ENCODE data around the gene BOLL. TPM values are rescaled to one million over a fixed set of nuclear protein-coding genes. Genes with fewer than 3 reads are reported as not detected.
"Not testable (repeated sequence)": the region's sequence is repeated elsewhere in the genome, so short reads cannot be mapped to it uniquely, and the experiment has no call there.

Gene BOLL
- polyA plus RNA-seq, 4 donors: 0.20 TPM; not detected in 3

DNA sequence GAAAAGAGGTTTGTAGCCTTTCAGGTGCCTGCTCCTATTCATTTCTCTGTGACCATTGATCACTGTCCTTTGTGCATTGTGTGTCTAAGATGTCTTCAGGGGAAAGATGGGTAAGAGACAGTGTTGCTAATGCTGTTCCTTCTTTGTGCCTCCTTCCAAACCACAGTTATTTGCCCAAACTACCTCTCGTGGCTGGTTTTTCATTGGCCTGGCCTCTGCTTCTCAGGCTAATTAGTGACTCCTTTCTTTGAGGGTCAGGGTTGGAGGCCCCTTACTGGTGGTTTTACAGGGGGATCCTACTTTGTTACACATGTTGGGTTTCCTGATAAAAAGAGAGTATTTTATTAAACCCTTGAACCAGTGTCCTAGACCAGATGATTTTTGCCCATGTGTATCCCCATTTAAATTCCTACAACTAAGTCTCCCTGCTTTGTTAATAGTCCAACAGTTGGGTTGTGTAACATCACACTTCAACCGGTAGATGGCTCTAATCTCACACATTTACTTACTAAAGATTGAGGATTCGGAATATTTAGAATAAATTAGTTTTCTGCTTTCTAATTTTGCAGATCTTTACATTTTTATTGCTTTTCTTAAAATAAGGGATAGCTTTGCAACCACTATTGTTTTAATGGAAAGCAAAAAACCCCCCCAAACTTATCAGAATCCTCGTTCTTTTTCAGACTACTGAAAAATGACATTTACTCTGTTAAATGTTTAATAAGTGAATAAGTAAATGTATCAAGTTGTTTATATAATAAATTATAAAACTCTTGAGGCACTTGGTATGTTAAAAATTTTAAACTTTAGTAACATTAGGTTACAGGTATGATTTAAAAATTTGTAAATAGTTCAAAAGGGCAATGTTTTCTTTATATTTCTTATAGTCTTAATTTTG is 77.6 kb downstream of the BOLL start:
- no peak for DNase-seq (ENCODE audit: low read depth in 4 of 4, low spot score in 3 of 4)

DNA sequence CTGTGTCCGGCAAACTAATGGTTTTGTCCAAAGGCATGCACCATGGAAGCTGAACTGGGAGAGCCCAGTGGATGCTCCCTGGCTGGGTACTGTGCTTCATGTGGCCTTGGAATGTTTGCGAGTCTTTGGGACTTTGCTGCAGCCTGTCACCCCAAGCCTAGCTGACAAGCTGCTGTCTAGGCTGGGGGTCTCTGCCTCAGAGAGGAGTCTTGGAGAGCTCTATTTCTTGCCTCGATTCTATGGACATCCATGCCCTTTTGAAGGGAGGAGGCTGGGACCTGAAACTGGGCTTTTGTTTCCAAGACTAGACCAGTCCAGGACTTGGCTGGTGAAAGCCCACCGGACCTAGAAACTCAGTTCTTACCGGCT is 78.3 kb downstream of the BOLL start:
- no peak for DNase-seq (ENCODE audit: low read depth in 4 of 4, low spot score in 3 of 4)

DNA sequence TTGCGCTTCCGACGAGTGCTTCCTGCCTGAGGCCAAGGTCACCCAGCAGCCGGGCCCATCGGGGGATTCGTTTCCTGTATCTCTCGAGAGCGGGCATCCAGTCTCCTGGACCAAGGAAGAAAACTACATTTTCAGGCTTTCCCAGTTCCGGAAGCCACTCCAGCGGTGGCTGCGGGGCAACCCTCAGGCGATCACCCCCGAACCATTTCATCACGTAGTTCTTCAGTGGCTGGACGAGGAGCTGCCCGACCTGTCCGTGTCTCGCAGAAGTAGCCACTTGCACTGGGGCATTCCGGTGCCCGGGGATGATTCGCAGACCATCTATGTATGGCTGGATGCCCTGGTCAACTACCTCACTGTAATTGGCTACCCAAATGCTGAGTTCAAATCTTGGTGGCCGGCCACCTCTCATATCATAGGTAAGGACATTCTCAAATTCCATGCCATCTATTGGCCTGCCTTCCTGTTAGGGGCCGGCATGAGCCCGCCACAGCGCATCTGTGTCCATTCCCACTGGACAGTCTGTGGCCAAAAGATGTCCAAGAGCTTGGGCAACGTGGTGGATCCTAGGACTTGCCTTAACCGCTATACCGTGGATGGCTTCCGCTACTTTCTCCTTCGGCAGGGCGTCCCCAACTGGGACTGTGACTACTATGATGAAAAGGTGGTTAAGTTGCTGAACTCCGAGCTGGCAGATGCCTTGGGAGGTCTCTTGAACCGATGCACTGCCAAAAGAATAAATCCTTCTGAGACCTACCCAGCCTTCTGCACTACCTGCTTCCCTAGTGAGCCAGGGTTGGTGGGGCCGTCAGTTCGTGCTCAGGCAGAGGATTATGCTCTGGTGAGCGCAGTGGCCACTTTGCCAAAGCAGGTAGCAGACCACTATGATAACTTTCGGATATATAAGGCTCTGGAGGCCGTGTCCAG is 78.9 kb downstream of the BOLL start:
- DNase-seq (ENCODE audit: low read depth in 4 of 4, low spot score in 3 of 4): no peak

DNA sequence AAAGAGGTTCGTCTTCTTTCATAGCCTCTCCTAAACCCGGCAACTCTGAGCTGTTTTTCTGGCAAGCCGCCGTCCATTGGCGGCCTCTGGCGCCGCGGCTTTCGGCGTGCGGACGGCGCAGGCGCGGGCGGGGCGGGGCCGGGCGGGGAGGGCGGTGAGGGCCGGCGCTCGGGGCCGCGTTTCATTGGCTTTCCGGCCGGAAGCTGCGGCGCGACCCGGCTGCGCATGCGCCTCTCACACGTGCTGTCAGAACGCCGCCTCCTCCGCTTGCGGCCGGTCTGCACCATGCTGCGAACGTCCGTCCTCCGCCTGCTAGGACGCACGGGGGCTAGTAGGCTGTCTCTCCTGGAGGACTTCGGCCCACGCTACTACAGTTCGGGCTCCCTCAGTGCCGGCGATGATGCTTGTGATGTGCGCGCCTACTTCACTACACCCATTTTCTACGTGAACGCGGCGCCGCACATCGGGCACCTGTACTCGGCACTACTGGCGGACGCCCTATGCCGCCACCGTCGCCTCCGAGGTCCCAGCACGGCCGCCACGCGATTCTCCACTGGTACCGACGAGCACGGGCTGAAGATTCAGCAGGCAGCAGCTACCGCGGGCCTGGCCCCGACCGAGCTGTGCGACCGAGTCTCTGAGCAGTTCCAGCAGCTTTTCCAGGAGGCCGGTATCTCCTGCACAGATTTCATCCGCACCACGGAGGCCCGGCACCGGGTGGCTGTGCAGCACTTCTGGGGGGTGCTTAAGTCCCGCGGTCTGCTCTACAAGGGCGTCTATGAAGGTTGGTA is 79.8 kb downstream of the BOLL start, which contains the start of gene MARS2:
TSS of gene MARS2 (plus strand) at position 249 of the 791 bp plus-strand sequence. CDS start at position 286, 37 bp downstream.
- DNase-seq (ENCODE audit: low read depth in 4 of 4, low spot score in 3 of 4): peak; percentile 78 to 83 (median 82)

DNA sequence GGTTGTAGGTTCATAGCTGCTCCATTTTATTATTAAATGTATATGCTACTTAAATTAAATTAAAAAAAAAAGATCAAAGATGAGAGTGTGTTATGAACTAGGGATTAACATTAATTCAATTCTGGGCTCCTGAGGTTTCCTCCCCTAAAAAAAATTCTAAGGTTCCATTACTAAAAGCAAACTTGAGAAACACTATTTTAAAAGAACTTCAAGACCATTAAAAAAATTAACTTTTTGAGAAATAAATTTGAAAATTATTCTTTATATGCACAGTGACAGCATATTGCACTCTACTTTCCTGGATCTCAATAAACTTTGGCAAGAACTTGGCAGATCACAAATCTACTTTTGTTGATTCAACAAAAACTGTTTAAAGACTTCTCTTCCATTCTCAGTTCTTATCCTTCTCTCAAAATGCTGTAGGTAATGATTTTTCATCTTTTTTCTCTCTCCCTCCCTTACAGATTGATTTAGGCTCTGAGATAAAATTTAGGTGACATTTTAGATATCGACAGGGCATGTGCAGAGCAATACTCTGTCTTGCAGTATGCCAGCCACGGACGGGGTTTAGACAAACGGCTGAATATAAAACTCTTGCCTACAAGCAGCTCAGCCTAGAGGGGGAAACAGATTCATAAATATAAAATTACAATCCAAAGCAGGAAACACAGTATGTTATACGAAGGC is 80.5 kb downstream of the BOLL start:
- no peak for DNase-seq (ENCODE audit: low read depth in 4 of 4, low spot score in 3 of 4)

DNA sequence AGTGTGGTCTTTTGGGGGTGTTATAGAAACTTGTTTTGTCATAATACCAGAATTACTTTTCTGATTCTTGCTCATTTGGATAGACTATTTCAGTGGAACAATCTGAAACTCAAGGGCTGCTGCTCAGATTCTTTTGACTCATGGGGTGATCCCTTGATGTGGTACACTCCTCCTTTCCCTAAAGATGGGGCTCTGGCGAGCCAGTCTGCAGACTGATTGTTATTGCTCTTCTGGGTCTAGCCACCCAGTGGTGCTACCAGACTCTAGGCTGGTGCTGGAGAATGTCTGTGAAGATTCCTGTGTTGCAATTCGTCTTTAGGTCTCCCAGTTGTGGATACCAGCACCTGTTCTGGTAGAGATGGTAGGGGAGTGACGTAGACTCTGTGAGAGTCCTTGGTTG is 84.2 kb downstream of the BOLL start:
- no peak for DNase-seq (ENCODE audit: low read depth in 4 of 4, low spot score in 3 of 4)

DNA sequence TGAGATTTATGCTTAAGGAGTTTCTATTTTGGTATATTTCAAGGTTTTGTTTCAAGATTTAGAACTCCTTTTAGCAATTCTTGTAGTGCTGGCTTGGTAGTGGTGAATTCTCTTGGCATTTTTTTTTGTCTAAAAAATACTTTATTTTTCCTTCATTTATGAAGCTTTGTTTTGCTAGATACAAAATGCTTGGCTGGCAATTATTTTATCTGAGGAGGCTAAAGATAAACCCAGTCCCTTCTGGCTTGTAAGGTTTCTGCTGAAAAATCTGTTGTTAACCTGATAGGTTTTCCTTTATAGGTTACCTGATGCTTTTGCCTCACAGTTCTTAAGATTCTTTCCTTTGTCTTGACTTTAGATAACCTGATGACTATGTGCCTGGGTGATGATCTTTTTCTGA is 85.4 kb downstream of the BOLL start:
- DNase-seq (ENCODE audit: low read depth in 4 of 4, low spot score in 3 of 4): not testable (repeated sequence)

DNA sequence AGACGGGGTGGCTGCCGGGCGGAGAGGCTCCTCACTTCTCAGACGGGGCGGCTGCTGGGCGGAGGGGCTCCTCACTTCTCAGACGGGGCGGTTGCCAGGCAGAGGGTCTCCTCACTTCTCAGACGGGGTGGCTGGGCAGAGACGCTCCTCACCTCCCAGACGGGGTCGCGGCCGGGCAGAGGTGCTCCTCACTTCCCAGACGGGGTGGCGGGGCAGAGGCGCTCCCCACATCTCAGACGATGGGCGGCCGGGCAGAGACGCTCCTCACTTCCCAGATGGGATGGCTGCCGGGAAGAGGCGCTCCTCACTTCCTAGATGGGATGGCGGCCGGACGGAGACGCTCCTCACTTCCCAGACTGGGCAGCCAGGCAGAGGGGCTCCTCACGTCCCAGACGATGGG is 88.5 kb downstream of the BOLL start:
- DNase-seq (ENCODE audit: low read depth in 4 of 4, low spot score in 3 of 4): not testable (repeated sequence)

DNA sequence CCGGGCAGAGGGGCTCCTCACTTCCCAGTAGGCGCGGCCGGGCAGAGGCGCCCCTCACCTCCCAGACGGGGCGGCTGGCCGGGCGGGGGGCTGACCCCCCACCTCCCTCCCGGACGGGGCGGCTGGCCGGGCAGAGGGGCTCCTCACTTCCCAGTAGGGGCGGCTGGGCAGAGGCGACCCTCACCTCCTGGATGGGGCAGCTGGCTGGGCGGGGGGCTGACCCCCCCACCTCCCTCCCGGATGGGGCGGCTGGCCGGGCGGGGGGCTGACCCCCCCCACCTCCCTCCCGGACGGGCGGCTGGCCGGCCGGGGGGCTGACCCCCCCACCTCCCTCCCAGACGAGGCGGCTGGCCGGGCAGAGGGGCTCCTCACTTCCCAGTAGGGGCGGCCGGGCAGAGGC is 89.1 kb downstream of the BOLL start:
- DNase-seq (ENCODE audit: low read depth in 4 of 4, low spot score in 3 of 4): not testable (repeated sequence)

DNA sequence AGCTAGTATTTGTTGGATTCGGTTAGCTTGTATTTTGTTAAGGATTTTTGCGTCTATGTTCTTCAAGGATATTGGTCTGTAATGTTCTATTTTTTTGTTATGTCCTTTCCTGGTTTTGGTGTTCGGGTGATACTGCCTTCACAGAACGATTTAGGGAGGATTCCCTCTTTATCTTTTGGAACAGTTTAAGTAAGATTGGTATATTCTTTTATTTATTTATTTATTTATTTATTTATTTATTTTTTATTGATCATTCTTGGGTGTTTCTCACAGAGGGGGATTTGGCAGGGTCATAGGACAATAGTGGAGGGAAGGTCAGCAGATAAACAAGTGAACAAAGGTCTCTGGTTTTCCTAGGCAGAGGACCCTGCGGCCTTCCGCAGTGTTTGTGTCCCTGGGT is 89.9 kb downstream of the BOLL start:
- not testable (repeated sequence) for DNase-seq (ENCODE audit: low read depth in 4 of 4, low spot score in 3 of 4)

DNA sequence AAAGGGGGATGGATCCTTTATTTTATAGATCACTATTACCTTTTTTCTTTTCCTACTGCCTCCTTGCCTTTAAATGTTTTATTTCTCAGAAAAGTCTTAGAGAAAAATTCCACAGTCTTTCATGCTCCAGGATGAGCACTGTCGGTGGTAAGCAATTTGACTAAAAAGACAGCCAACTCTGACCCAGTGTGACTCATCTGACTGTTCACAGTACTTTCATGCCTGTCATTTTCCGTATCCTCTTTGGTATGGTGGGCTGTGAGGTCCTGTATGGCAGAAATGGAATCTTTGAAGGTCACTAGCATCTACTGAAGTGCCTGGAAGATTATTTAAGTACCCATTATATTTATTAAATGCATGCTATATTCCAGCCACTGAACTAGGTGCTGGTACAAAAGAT is 107.6 kb downstream of the BOLL start:
- no peak for DNase-seq (ENCODE audit: low read depth in 4 of 4, low spot score in 3 of 4)

DNA sequence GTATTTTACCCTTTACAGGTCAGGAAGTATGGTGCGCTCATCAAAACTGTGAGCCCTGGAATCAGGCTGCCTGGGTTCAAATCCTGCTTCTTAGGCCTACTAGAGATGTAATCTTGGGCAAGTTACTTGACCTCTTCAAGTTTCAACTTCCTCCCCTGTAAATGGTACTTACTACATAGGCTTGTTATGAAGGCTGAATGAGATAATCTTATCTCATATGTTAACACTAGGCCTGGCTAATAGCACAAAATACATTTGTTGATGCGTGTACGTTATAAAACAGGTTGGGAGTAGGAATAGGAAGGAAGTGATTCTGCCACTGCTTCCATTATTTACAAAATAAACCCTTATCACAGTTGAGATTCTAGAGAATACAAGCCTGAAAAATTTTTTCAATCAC is 108.1 kb downstream of the BOLL start:
- DNase-seq (ENCODE audit: low read depth in 4 of 4, low spot score in 3 of 4): no peak

Other genes starting within 250 kb of the BOLL start
- 10 to 100 TPM; 18.3 to 36.6 (median 24.5) TPM for gene RFTN2, start 109.7 kb downstream of the BOLL start, polyA plus RNA-seq (ENCODE audit: insufficient read length in 4 of 4)
- gene MARS2, start 80.0 kb downstream of the BOLL start, polyA plus RNA-seq (ENCODE audit: insufficient read length in 4 of 4): 1 to 10 TPM; 2.6 to 8.6 (median 7.5) TPM
- 10 to 100 TPM; 14.9 to 23.4 (median 18.3) TPM for gene PLCL1, start 19.3 kb upstream of the BOLL start, polyA plus RNA-seq (ENCODE audit: insufficient read length in 4 of 4)

All from left renal pelvis (tissue), 4 donors.